ENCODE results near the gene TP53BP1.

GRCh38 chr15:43508421-43508820 lies 15.5 kb upstream of the TP53BP1 start:
- TF ChIP-seq, protein P1, sequence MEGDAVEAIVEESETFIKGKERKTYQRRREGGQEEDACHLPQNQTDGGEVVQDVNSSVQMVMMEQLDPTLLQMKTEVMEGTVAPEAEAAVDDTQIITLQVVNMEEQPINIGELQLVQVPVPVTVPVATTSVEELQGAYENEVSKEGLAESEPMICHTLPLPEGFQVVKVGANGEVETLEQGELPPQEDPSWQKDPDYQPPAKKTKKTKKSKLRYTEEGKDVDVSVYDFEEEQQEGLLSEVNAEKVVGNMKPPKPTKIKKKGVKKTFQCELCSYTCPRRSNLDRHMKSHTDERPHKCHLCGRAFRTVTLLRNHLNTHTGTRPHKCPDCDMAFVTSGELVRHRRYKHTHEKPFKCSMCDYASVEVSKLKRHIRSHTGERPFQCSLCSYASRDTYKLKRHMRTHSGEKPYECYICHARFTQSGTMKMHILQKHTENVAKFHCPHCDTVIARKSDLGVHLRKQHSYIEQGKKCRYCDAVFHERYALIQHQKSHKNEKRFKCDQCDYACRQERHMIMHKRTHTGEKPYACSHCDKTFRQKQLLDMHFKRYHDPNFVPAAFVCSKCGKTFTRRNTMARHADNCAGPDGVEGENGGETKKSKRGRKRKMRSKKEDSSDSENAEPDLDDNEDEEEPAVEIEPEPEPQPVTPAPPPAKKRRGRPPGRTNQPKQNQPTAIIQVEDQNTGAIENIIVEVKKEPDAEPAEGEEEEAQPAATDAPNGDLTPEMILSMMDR (IDR thresholded peaks at IDR 0.05) = no peak
- no peak for TF ChIP-seq POLR2A (IDR thresholded peaks at IDR 0.05)
